HL-60 (cell line): ENCODE data around the gene IL32.

Experiments used
- DNase-seq, 2 experiments: peaks; one replicate each; pipeline ENCODE4 v3.0.0-alpha.2; 2010 to 2020; ENCODE audit warnings: low read depth in 1 of 2, low spot score in 1 of 2
- H3K27ac ChIP-seq: fragments of 250-450 bp; sonication (Bioruptor Pico); replicated peaks from 2 replicates; pipeline ENCODE4 v1.5.1; 2020; ENCODE audit warnings: mild to moderate bottlenecking, moderate library complexity
- H3K27me3 ChIP-seq: fragments of 250-450 bp; sonication (Bioruptor Pico); 2 replicates; pipeline ENCODE4 v1.5.1; 2021; ENCODE audit warnings: mild to moderate bottlenecking, moderate library complexity; ENCODE audit not compliant: insufficient read depth, poor library complexity, severe bottlenecking
- H3K4me3 ChIP-seq: replicated peaks from 2 replicates; pipeline ENCODE4 v1.5.1; 2011; ENCODE audit warnings: mild to moderate bottlenecking, control low read depth, low read length; ENCODE audit not compliant: insufficient read depth
- CTCF ChIP-seq: IDR thresholded peaks from one replicate; pipeline ENCODE4 v1.5.1; 2011; ENCODE audit warnings: low read length, control low read depth, inconsistent platforms; ENCODE audit not compliant: insufficient read depth
- GABPA ChIP-seq: IDR thresholded peaks from 2 replicates; pipeline ENCODE4 v1.6.1; 2012; ENCODE audit warnings: low read depth
- POLR2AphosphoS5 ChIP-seq: IDR thresholded peaks from 2 replicates; pipeline ENCODE4 v1.6.1; 2012; ENCODE audit warnings: low read depth
- SPI1 ChIP-seq: IDR thresholded peaks from 2 replicates; pipeline ENCODE4 v1.6.1; 2012; ENCODE audit warnings: low read depth, mild to moderate bottlenecking, borderline replicate concordance
- TF ChIP-seq, protein P1 (sequence below): IDR thresholded peaks from 2 replicates; pipeline ENCODE4 v1.6.1; 2012; ENCODE audit warnings: low read depth; ENCODE audit not compliant: insufficient replicate concordance

Gene IL32

GRCh38 chr16:3058139-3059030, 7.1 kb upstream of the IL32 start:
- peak overlapping the region; percentile 95 for H3K27ac ChIP-seq
- DNase-seq = peak in 1 of 2 experiments; percentile 52
- no peaks in the 10 kb centered on the region for H3K27me3 ChIP-seq

DNA sequence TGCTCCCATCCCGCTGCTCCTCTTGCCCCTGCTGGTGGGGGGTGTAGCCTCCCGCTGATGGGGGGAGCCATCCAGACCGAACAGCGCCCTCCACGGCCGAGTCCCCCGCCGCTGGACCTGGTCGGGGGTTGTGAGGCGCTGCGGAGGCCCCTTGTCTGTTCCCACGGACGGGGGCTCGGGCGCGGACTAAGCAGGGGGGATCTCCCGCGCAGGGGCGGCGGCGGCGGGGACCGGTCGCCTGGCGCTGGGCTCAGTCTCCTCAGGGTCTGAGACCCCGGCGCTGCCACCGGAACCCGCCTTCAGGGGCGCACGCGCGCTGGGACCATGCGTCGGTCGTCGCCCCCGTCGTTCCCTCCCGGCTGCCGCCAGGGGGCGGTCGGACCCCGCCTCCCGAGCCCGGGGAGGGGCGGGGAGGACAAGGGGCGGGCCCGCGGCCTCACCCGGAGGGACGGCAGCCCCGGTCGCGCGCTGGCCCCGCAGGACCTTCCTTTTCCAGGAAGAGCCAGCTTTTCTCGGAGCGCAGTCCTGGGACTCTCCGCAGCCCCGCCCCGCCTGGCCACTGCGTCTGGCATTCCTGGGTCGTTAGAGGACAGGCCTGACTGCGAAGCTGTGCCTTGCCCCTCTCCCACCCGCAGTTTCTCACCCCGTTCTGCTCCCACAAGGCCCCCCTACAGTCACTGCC, 6.3 kb upstream of the IL32 start:
- Histone ChIP-seq H3K27ac (peak overlapping the region; percentile 95), H3K27me3 (no peaks in the 10 kb centered on the region), H3K4me3 (peak overlapping the region; percentile 79)
- TF ChIP-seq CTCF (peak; percentile 54), GABPA (0 out of 2 replicates have a peak, but pooled peaks have one; percentile 17), POLR2AphosphoS5 (peak; percentile 49; the same call in 1 of the 2 replicates), SPI1 (no peak)
- TF ChIP-seq, protein P1, sequence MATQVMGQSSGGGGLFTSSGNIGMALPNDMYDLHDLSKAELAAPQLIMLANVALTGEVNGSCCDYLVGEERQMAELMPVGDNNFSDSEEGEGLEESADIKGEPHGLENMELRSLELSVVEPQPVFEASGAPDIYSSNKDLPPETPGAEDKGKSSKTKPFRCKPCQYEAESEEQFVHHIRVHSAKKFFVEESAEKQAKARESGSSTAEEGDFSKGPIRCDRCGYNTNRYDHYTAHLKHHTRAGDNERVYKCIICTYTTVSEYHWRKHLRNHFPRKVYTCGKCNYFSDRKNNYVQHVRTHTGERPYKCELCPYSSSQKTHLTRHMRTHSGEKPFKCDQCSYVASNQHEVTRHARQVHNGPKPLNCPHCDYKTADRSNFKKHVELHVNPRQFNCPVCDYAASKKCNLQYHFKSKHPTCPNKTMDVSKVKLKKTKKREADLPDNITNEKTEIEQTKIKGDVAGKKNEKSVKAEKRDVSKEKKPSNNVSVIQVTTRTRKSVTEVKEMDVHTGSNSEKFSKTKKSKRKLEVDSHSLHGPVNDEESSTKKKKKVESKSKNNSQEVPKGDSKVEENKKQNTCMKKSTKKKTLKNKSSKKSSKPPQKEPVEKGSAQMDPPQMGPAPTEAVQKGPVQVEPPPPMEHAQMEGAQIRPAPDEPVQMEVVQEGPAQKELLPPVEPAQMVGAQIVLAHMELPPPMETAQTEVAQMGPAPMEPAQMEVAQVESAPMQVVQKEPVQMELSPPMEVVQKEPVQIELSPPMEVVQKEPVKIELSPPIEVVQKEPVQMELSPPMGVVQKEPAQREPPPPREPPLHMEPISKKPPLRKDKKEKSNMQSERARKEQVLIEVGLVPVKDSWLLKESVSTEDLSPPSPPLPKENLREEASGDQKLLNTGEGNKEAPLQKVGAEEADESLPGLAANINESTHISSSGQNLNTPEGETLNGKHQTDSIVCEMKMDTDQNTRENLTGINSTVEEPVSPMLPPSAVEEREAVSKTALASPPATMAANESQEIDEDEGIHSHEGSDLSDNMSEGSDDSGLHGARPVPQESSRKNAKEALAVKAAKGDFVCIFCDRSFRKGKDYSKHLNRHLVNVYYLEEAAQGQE = no peak
- peak; percentile 76 to 85 for DNase-seq

More at GRCh38 chr16:3058139-3059030, 7.1 kb upstream of the IL32 start:
- peak overlapping the region; percentile 79 for H3K4me3 ChIP-seq
- TF ChIP-seq SPI1 (no peak), POLR2AphosphoS5 (no peak), CTCF (no peak), GABPA (no peak)
- TF ChIP-seq, protein P1 = no peak

DNA sequence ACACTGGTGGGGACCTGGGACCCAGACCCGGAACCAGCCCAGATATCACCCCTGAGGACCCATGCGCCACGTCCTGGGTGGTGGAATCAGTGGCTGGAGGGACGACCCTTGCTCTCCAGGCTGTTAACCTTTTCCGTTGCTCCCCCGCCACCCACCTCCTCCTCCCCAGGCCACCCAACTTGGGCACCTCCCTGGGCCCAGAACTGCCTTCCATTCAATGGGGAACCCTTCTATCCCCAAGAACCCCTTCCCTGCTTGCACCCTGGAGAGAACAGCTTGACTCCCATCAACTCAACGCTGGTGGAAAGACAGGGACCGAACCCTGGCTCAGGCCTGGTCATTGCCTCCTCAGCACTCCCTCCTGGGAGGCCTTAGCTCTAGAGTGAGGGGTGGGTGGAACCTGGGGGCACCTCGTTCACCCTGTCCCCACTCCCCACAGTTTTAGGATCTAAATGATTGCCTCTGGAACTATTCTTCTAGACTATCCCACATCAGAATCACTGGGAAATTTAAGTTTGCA, 5.7 kb upstream of the IL32 start:
- H3K4me3 ChIP-seq = peak overlapping the region; percentile 79
- H3K27me3 ChIP-seq = no peaks in the 10 kb centered on the region
- H3K27ac ChIP-seq = peak overlapping the region; percentile 95
- TF ChIP-seq SPI1 (no peak), POLR2AphosphoS5 (no peak), CTCF (no peak), GABPA (no peak)
- TF ChIP-seq, protein P1 = no peak
- no peak for DNase-seq
